ENCODE results near the gene CHIT1.

The CHIT1 gene

DNA sequence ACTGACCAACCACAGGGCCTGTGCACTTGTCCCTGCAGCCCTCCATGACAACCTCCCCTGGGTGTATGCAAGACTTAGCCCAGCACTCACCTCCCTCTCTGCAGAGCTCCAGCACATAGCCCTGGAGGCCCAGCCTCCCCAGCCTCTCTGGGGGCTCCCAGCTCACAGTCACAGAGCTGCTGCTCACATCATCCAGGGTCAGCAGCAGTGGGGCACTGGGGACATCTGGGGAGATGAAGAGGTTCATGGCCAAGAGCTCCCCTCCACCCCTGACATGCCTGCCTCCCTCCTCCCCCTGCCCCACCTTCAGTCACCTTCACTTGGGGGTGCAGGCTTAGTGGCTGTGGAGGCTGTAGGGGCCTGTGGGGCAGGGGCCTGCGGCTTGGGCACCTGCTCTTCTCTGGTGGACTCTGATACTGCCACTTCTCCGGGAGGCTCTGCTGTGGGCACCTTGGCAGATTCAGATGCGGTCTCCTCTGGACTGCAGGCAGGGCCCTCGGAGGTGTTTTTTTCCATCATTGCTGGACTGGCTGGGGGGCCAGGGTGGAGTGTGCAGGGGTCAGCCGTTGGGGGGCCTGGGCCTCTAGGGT, 54.1 kb downstream of the CHIT1 start, which contains the start of gene MYBPH:
Gene MYBPH, minus strand, starts transcription at position 590 of the 590 bp plus-strand sequence. Its CDS starts 71 bp downstream, at position 519.
- no peak for DNase-seq (ENCODE audit: low read depth)

DNA sequence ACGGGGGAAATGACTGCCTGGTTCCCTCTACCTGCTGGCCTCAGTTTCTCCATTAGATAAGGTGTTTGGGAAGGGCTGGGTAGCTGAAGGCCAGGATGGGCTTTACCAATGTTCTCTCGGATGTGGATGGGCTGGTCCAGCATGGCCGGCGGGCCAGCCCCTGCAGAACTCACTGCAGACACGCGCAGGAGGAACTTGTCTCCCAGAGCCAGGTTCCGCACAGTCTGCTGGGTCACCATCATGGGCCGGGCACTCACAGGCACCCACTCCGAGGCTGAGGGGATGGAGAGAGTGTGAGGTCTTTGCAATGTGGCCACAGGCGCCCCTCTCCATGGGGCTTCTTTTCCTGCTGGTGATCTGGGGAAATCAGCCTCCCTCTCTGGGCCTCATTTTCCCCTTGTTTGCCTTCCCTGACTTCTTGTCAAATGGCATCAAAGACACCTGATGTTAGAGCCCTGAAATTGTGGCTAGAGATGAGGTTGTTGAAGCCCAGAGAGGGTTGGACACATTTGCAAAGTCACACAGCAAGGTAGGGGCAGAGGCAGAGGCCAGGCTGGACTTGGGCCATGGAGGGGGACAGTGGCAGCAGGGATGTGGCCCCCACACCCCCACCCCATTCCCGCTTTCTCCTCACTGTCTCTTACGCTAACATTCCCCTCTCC, 55.0 kb downstream of the CHIT1 start:
- DNase-seq (ENCODE audit: low read depth) = no peak

DNA sequence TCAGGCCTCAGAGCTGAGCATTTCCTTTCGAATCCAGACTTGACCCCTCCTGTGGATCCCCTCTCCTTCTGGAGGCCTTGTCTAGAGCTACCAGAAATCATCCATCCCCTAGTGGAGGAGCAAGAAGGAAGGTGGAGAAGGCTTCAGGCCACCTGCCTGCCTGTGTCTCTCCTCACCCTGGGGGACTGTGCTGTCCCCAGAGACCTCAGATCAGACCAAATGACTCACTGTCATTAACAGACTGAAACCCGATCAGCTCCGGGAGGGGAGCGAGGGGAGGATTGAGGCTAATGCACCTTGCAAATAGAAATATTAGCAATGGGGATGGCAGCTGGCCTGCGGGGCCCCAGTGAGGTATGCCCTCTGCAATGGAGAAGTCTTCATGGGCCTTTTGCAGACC, 55.9 kb downstream of the CHIT1 start:
- DNase-seq (ENCODE audit: low read depth) = no peak

DNA sequence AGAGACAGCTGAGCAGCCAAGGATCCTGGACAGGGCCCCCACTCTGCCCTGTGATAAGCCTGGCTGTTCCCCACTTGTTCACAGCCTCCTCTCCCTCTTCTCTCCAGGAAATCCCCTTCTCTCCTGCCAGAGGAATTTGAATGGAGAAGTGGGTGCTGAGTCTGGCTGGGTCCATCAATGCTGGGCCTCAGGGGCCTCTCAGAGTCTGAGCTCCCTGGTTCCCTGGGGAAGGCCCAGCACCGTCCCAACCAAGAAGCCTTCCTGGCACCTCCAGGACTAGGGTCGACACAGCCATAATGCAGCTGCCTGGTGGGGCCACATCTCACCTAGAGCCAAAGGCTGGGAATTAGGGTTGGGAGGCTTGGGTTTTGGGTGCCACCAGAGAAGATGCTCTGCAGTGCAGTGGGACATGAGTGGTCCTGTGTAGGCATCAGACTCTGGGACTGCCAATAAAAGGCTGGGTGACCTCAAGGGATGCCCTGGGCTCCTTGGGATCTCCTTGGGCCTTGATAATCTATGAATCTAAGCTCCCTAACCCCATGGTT, 56.4 kb downstream of the CHIT1 start:
- DNase-seq (ENCODE audit: low read depth) = no peak

DNA sequence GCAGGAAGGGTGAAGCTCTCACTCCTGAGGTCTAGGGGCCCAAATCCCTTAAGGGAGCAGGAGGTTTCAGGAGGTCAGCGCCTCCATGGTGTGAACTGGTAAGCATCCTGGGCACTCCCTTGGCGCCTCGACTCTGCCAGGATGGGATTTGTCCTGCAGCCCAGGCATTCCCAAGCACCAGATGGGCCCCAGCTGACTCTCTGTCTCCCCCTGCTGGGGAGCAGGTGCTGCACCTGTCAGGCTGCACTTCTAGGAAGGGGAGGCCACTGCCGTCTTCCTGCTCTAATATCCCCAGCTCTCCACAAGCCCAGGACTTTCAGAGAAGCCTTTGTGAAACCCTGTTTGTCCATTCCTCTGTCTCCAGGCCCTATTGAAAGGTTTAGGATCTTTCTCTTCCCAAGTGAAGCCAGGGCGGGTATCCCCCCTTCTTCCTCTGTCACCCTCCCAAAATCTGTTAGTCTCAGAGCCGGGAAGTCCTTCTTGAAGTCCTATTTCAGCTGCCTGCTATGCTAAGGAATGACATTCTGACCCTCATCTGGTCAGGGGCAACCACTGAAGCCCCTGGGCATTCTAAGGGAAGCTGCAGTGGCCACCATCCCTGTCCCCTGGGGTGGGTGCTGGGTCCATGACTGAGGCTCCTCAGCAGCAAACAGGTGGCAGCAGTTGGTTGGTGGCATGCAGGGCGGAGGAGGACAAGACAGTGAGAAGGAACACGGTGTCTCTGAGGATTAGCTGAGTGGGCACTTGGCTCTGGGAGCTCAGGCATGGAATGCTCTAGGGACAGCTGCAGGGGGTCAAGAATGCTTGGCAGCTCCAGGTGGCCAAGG, 57.1 kb downstream of the CHIT1 start:
- no peak for DNase-seq (ENCODE audit: low read depth)

DNA sequence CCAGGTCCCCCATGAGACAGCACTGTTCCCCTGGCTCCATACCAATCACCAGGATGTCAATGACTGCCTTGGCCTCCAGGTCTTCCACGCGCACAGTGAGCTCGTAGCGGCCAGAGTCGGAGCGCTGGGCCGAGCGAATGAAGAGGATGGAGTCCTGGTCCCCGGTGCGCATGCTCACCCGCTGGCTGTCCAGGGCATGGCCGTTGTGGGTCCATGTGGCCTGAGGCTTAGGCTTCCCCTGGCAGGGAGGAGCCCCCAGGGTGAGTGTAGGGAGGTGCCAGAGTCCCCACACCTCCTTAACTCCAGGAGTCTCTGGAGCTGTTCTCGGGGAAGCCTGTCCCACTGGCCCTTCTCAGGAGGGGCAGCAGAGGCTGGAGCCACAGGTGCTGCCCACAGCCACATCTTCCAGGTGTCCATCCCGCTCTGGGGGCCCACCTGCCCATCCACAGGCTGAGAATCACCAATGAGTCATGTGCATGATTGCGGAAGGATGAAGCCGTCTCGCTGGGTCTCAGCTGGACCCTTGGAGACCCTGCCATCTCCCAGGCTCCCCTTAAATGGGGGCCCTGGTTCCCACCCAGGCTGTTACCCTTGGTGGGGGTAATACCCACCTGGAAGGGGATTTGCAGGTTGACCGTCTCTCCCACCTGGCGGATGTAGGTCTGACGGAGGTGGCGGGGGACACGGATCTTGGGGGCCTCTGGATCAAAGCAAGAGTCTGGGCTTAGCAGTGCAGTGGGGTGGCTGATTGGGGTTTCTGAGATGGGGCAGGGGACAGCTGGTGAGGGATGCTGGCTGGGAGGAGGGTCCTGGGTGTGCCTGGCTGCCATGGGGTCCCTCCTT, 57.9 kb downstream of the CHIT1 start:
- DNase-seq (ENCODE audit: low read depth) = no peak

DNA sequence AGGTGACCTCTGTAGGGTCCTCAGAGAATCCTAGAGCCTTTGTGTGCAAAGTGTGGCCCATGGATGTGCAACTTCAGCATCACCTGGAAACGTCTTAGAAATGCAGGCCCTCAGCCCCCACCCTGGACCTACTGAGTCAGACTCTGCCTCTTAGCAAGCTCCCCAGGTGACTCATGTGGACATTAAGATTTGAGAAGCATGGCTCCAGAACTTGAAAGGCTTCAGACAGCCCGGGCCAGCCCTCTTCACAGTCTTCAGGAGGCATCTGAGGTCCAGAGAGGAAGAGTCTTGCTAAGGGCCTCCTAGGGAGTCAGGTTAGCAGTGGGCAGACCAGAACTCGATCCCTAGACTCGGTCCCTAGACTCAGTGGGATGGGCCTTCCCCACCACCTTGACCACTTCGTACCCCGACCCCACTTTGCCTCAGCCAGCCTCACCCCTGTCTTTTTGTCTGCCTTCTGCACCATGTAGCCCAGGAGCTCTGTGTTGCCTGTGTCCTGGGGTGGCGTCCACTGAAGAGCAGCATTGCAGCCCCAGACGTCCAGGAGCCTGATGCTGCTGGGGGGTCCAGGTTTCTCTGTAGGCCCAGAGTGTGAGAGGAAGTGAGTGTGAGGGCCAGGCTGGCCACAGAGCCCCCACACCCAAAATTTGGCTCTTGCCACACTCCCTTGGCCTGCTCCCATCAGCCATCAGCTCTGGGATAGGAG, 58.7 kb downstream of the CHIT1 start:
- no peak for DNase-seq (ENCODE audit: low read depth)

DNA sequence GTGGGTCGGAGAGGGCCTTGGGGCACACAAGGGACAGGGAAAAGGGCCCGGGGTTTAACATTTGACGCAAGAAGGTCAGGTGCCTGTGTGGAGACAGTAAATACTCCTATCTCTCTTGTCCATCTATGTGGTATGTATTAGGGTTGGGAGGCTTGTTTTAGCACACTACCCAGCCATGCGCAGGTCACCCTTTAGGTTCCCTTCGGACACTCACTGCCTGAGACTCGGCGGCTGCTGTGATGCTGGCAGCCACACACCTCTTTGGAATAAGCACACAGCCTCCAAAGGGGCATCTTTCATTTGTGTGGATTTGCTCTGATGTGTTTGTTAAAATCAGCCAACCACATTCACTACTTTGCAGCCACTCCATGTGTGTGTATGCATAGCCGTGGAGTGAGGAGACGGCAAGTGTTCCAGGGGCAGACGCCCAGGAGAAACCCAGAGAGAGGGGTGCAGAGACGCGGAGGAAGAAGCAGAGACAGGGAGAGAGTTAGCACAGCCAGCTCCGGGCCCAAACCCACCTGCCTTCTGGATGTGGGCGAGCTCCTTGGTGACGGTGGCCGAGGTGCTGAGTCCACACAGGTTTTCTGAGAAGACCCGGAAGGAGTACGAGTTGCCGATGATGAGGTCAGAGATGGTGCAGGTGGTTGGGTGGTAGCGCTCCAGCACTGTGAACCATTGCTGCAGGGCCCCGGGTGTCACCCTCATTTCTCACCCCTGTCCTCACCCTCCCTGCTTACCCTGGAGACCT, 59.5 kb downstream of the CHIT1 start:
- DNase-seq (ENCODE audit: low read depth) = no peak

DNA sequence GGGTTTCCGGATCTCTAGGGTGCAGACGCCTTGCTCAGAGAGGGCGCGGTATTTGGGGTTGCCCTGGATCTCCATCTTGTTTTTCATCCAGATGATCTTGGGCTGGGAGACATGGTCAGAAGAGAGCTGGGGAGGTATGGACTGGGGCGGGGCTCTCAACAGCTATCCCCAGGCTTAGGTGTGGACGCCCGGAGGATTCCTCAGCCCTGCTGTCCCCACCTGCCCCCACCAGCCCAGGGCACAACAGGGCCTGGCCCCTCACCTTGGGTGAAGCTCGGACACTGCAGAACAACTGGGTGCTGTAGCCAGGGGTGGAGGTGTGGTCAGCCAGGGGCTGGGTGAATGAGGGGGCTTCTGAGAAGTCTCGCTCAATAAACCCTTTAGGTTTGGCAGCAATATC, 60.5 kb downstream of the CHIT1 start:
- no peak for DNase-seq (ENCODE audit: low read depth)

DNA sequence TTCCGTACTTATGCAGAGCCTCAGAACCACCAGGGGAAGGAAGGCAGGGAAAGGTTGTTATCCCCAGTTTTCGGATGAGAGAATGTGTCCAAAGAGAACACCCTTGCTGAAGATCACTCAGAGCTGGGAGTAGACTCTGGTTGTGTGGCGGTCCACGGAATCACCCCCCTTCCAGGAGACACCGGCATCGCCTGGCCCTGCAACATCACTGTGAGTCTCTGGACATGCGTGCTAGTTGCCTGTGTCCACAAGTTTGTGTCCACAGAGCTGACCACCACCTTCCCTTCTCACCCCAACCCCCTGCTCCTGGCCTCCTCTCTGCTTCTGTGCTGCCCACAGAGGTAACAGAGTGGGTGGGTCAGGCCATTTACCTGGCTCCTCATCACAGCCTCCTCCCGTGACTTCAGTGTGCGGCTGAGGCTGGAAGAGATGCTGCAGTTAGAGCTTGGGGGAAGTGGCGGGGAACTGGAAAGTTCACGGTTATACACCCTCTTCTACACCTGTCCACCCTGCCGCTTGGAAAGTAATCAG, 61.2 kb downstream of the CHIT1 start:
- DNase-seq (ENCODE audit: low read depth) = no peak

DNA sequence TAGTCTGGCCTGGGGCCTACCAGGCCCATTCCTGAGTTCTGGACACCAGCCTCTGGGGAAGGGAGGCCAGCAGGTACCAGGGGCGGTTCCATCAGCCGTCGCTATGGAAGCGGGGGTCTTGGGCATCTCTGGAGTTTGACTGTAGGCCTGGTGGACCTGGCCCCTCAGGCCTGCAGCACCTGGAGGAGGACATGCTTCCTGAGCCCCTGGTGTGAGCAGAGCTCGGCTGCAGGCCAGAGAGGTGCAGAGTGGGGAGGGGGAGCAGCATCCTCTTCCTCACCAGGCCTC, 61.6 kb downstream of the CHIT1 start:
- DNase-seq (ENCODE audit: low read depth) = no peak

DNA sequence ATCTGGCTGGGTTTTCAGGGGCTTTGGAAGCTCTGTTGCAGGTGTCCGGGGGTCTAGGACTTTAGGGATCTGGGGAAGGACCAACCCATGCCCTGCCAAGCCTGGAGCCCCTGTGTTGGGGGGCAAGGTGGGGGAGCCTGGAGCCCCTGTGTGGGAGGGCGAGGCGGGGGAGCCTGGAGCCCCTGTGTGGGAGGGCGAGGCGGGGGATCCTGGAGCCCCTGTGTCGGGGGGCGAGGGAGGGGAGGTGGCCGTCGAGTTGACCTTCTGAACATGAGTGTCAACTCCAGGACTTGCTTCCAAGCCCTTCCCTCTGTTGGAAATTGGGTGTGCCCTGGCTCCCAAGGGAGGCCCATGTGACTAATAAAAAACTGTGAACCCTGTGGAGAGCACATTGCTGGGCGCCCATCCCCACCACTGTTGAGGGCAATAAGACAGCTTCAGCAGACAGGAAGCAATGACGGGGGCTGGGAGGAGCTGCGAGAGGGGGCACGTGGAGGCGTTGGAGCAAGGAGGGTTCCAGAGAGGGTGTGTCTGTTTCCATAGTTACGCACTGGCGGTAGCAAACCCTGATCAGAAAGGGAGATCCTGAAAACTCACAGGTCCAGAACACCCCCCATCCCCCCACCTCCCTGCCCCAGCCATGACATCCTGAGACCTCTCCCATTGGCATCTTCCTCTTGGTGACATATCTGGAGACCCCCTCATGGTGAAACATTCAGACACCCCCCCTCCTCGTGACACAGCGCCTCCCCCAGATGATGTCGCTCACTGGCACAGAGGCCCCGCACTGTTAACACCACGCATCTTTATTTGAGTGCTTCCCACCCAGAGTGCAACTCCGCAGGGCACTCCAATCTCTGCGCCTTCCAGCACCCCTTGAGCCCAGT, 62.2 kb downstream of the CHIT1 start:
- no peak for DNase-seq (ENCODE audit: low read depth)

DNA sequence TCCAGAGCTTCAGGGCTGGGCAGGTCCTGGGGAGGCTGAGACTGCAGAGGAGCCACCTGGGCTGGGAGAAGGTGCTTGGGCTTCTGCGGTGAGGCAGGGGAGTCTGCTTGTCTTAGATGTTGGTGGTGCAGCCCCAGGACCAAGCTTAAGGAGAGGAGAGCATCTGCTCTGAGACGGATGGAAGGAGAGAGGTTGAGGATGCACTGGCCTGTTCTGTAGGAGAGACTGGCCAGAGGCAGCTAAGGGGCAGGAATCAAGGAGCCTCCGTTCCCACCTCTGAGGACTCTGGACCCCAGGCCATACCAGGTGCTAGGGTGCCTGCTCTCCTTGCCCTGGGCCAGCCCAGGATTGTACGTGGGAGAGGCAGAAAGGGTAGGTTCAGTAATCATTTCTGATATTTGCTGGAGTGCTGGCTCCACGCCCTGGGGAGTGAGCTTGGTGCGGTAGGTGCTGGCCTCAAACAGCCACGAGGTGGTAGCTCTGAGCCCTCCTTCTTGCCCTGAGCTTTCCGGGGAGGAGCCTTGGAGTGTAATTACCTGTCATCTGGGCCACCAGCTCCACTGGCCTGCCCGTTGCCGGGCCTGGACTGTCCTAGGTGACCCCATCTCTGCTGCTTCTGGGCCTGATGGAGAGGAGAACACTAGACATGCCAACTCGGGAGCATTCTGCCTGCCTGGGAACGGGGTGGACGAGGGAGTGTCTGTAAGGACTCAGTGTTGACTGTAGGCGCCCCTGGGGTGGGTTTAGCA, 63.1 kb downstream of the CHIT1 start:
- no peak for DNase-seq (ENCODE audit: low read depth)
